GM23338 (cell line): Measurements from ENCODE around the gene NUDT21. TPM values are rescaled to one million over a fixed set of nuclear protein-coding genes. Genes with fewer than 3 reads are reported as not detected.

Experiments
- ATAC-seq: fragments of 200-7000 bp; cut with Tn5 transposase; 3 replicates; pipeline ENCODE4 v1.9.1; 2020
- DNase-seq: peaks from one replicate; pipeline ENCODE4 v3.0.0-alpha.2; 2015; ENCODE audit warnings: low spot score
- H2AFZ ChIP-seq: fragments of 200-600 bp; sonication (generic); 2 replicates; pipeline ENCODE4 v1.8.0; 2016; ENCODE audit warnings: antibody characterized with exemption, mild to moderate bottlenecking, moderate library complexity
- H3F3A ChIP-seq: fragments of 200-600 bp; sonication (generic); replicated peaks from 2 replicates; pipeline ENCODE4 v1.8.0; 2017; ENCODE audit warnings: antibody characterized with exemption, mixed run types, low read depth
- H3K27ac ChIP-seq: fragments of 200-600 bp; sonication (generic); 2 replicates; pipeline ENCODE4 v1.6.1; 2016; ENCODE audit warnings: low read depth
- H3K27me3 ChIP-seq: fragments of 200-600 bp; sonication (generic); 2 replicates; pipeline ENCODE4 v1.8.0; 2016; ENCODE audit warnings: mild to moderate bottlenecking, mixed run types, moderate library complexity; ENCODE audit not compliant: insufficient read depth
- H3K36me3 ChIP-seq: fragments of 200-600 bp; sonication (generic); 2 replicates; pipeline ENCODE4 v1.8.0; 2016; ENCODE audit warnings: mild to moderate bottlenecking; ENCODE audit not compliant: insufficient read depth
- H3K4me1 ChIP-seq: fragments of 200-600 bp; sonication (generic); 2 replicates; pipeline ENCODE4 v1.8.0; 2016; ENCODE audit warnings: mild to moderate bottlenecking, moderate library complexity; ENCODE audit not compliant: insufficient read depth
- H3K4me2 ChIP-seq: fragments of 200-600 bp; sonication (generic); 2 replicates; pipeline ENCODE4 v1.7.1; 2017; ENCODE audit warnings: mixed run types
- H3K4me3 ChIP-seq: fragments of 200-600 bp; sonication (generic); 2 replicates; pipeline ENCODE4 v1.6.1; 2016; ENCODE audit warnings: mixed run types
- H3K79me2 ChIP-seq: fragments of 200-600 bp; sonication (generic); replicated peaks from 2 replicates; pipeline ENCODE4 v1.8.0; 2017; ENCODE audit warnings: mild to moderate bottlenecking; ENCODE audit not compliant: insufficient read depth
- H3K9me2 ChIP-seq: fragments of 200-600 bp; sonication (generic); 2 replicates; pipeline ENCODE4 v1.8.0; 2017; ENCODE audit not compliant: insufficient read depth
- H4K20me1 ChIP-seq: fragments of 200-600 bp; sonication (generic); replicated peaks from 2 replicates; pipeline ENCODE4 v1.8.0; 2017; ENCODE audit warnings: mild to moderate bottlenecking; ENCODE audit not compliant: insufficient read depth
- H3K27ac Mint-ChIP-seq: 2 replicates; pipeline ENCODE4 v1.8.0; 2020; ENCODE audit warnings: inconsistent platforms, mild to moderate bottlenecking, moderate library complexity, mixed read lengths
- H3K27me3 Mint-ChIP-seq: 3 replicates; pipeline ENCODE4 v1.8.0; 2022; ENCODE audit warnings: low read depth, mild to moderate bottlenecking, moderate library complexity, mixed read lengths, inconsistent platforms; ENCODE audit not compliant: insufficient read depth, poor library complexity
- H3K36me3 Mint-ChIP-seq: 3 replicates; pipeline ENCODE4 v1.8.0; 2021; ENCODE audit warnings: low read depth, mild to moderate bottlenecking, inconsistent platforms, moderate library complexity, mixed read lengths
- H3K4me1 Mint-ChIP-seq: 3 replicates; pipeline ENCODE4 v1.8.0; 2020; ENCODE audit warnings: mild to moderate bottlenecking, inconsistent platforms, mixed read lengths
- H3K4me3 Mint-ChIP-seq: 3 replicates; pipeline ENCODE4 v1.8.0; 2021; ENCODE audit warnings: moderate library complexity, mild to moderate bottlenecking, inconsistent platforms, mixed read lengths
- H3K9me3 Mint-ChIP-seq: 3 replicates; pipeline ENCODE4 v1.8.0; 2020; ENCODE audit warnings: moderate library complexity, mild to moderate bottlenecking, inconsistent platforms, mixed read lengths
- CTCF ChIP-seq, 2 experiments: fragments of 200-600 bp in 1 of 2; sonication (generic) in 1 of 2; conservative IDR thresholded peaks; 2 replicates each; pipeline versions ENCODE4 v1.5.1 to v1.6.1; 2016 to 2017; ENCODE audit warnings: antibody characterized with exemption in 2 of 2, low read depth in 2 of 2, mild to moderate bottlenecking in 2 of 2, moderate library complexity in 1 of 2
- EZH2 ChIP-seq: fragments of 200-600 bp; sonication (generic); IDR thresholded peaks from one replicate; pipeline ENCODE4 v1.8.0; 2017; ENCODE audit warnings: antibody characterized with exemption, mild to moderate bottlenecking, low read depth; ENCODE audit not compliant: unreplicated experiment
- POLR2AphosphoS5 ChIP-seq: IDR thresholded peaks from 2 replicates; pipeline ENCODE4 v1.6.1; 2016; ENCODE audit warnings: antibody characterized with exemption, low read depth
- REST ChIP-seq: IDR thresholded peaks from one replicate; pipeline ENCODE4 v1.6.1; 2018; ENCODE audit warnings: antibody characterized with exemption; ENCODE audit not compliant: unreplicated experiment
- ZNF114 ChIP-seq: fragments of 250-450 bp; sonication (Bioruptor Pico); IDR thresholded peaks from 2 replicates; pipeline ENCODE4 v1.5.0; 2020; ENCODE audit warnings: mild to moderate bottlenecking, moderate library complexity
- ZNF331 ChIP-seq: fragments of 250-450 bp; sonication (Bioruptor Pico); IDR thresholded peaks from 2 replicates; pipeline ENCODE4 v1.5.0; 2020; ENCODE audit warnings: low read depth, mild to moderate bottlenecking, moderate library complexity
- polyA plus RNA-seq: library from polyadenylated mRNA; unstranded; fragments of >200 nt; fragmentation: Nextera tagmentation; extraction: Ambion mirVana; gene quantifications from 2 replicates; pipeline ENCODE4 v1.2.1, GENCODE V29; 2016
- total RNA-seq: library from RNA; depleted of rRNA; stranded (reverse); fragments of >200 nt; shearing (Covaris generic); gene quantifications from 2 replicates; pipeline ENCODE4 v1.2.3, GENCODE V29; 2014

Gene NUDT21
- total and polyA plus RNA-seq, 2 experiments from 2014 or later, result 83.4 to 132 TPM

DNA sequence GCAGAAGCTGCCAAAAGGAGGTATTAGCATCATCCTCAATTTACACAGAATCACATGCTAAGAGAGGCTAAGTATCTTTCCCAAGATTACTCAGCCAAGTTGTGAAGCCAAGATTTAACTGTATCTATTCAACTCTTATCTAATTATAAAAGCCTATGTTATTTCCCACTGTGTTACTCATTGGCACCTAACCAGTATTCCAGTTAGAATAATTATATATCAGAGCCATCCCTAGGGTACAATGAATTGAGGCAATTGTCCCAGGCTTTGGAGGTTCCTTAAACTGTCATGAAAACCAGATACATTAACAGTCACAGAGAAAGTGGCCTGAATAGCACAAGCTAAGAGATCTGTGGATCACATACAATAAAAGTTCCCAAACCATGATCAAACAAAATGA is 14.9 kb downstream of the NUDT21 start (continued):
- TF ChIP-seq CTCF (conservative IDR thresholded peaks at IDR 0.05; ENCODE audit: low read depth in 2 of 2), result no peak
- no peak for TF ChIP-seq ZNF331 (CRISPR knock-in tag)

DNA sequence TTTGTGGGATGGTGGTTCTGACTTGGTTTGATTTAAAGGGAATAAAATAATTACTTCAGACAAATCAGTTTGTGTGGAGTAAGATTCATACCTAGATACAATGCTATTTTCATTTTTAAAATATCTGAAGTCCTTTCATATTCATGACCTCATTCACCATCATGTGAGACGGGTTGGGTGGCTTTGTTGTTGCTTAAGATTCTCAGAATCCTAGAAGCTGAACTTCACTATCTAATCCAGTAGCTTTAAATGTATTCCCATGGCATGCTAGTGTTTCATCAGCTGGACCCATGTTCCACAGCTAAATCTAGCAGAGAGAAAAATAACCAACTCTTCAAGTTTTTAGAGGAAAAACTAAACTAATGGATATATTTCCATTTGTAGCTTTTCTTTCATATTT is 23.0 kb downstream of the NUDT21 start:
- peaks cover 15% of the 10 kb centered on the region; the same call in 2 of the 3 replicates for H3K4me1 Mint-ChIP-seq

More for the DNA sequence above, 23.0 kb downstream of the NUDT21 start:
- peaks cover 12% of the 10 kb centered on the region for H3K4me1 ChIP-seq
- H3K27ac ChIP-seq, result no peak overlapping the region
- TF ChIP-seq ZNF114 (CRISPR knock-in tag), result no peak
- TF ChIP-seq POLR2AphosphoS5, result no peak
- TF ChIP-seq EZH2, result no peak
- no peak for TF ChIP-seq REST
- no peak for TF ChIP-seq ZNF331 (CRISPR knock-in tag)
- H3K9me2 ChIP-seq, result no peaks in the 10 kb centered on the region
- DNase-seq (no peak), ATAC-seq (no peak)
- peaks cover 16% of the 10 kb centered on the region; the same call in 1 of the 2 replicates for H3K36me3 ChIP-seq
- Mint-ChIP-seq H3K9me3 (no peaks in the 10 kb centered on the region), H3K36me3 (peaks cover 20% of the 10 kb centered on the region; the same call in 2 of the 3 replicates), H3K4me3 (no peak overlapping the region), H3K27ac (no peak overlapping the region), H3K27me3 (peaks cover 7% of the 10 kb centered on the region)
- no peak overlapping the region for H2AFZ ChIP-seq
- H3F3A ChIP-seq, result peaks cover 7% of the 10 kb centered on the region
- H3K27me3 ChIP-seq, result peaks cover 12% of the 10 kb centered on the region
- H4K20me1 ChIP-seq, result peaks cover 17% of the 10 kb centered on the region; the same call in 1 of the 2 replicates
- no peak overlapping the region for H3K4me3 ChIP-seq
- peaks cover 12% of the 10 kb centered on the region for H3K79me2 ChIP-seq
- no peak overlapping the region for H3K4me2 ChIP-seq
